Endothelial cell of umbilical vein (primary cell): ENCODE measurements around the gene RPS14. TPM values are rescaled to one million over a fixed set of nuclear protein-coding genes. Genes with fewer than 3 reads are reported as not detected.

ENCODE experiments used
- BruUV-seq: library from RNA; stranded (reverse); fragments of 400-500 nt; replicated peaks from 2 replicates; lab custom pipeline; 2021; lab: Mats Ljungman, UMichigan
- CTCF ChIA-PET: fragments of 300-600, 350-600 bp; sonication (Branson Sonifier 250); formaldehyde crosslinking; loops from one replicate; lab custom pipeline; 2021; ENCODE audit warnings: antibody characterized with exemption, inconsistent platforms; lab: Charles Lee
- POLR2A ChIA-PET: fragments of 300-600, 350-600 bp; sonication (Branson Sonifier 250); formaldehyde crosslinking; loops from one replicate; lab custom pipeline; 2021; ENCODE audit warnings: antibody characterized with exemption, inconsistent platforms; lab: Charles Lee
- DNase-seq: peaks from one replicate; pipeline ENCODE4 v3.0.0-alpha.2; 2011; ENCODE audit warnings: low read depth, low spot score
- FAIRE-seq: peaks from 2 replicates; lab custom pipeline; 2011; peaks lifted over from hg19 to GRCh38; lab: Jason Lieb, UNC
- H2AFZ ChIP-seq: 2 replicates; pipeline ENCODE4 v1.6.0; 2012; ENCODE audit warnings: low read depth, low read length, control low read depth, inconsistent platforms
- H3K27ac ChIP-seq: 2 replicates; pipeline ENCODE4 v1.5.1; 2011; ENCODE audit warnings: low read depth, mild to moderate bottlenecking, control low read depth, low read length, moderate library complexity; ENCODE audit not compliant: insufficient read depth
- H3K27me3 ChIP-seq, 2 experiments: 2 replicates each; pipeline versions ENCODE4 v1.6.0 to v1.6.1; 2011; ENCODE audit warnings: low read length in 2 of 2, mixed read lengths in 1 of 2; ENCODE audit not compliant: control insufficient read depth in 2 of 2, insufficient read depth in 2 of 2
- H3K36me3 ChIP-seq, 2 experiments: 2 replicates in 1 of 2; 3 replicates in 1 of 2; pipeline ENCODE4 v1.5.1; 2011; ENCODE audit warnings: low read length in 2 of 2, mild to moderate bottlenecking in 1 of 2, moderate library complexity in 1 of 2; ENCODE audit not compliant: control insufficient read depth in 2 of 2, insufficient read depth in 2 of 2; ENCODE audit errors: extremely low read depth in 1 of 2
- H3K4me1 ChIP-seq: 3 replicates; pipeline ENCODE4 v1.5.1; 2011; ENCODE audit warnings: mild to moderate bottlenecking, low read length; ENCODE audit not compliant: control insufficient read depth, insufficient read depth; ENCODE audit errors: extremely low read depth
- H3K4me2 ChIP-seq: 2 replicates; pipeline ENCODE4 v1.6.1; 2011; ENCODE audit warnings: low read length, control low read depth, mixed read lengths; ENCODE audit not compliant: insufficient read depth
- H3K4me3 ChIP-seq, 3 experiments: fragments of 200-600 bp in 1 of 3; sonication (generic), shearing (Covaris generic) in 1 of 3; replicated peaks in 1 of 3; 2 replicates each; pipeline ENCODE4 v1.5.1; 2011 to 2016; ENCODE audit warnings: control low read depth in 3 of 3, low read length in 3 of 3, mild to moderate bottlenecking in 2 of 3, inconsistent platforms in 1 of 3, low read depth in 1 of 3, moderate library complexity in 1 of 3; ENCODE audit not compliant: insufficient read depth in 1 of 3
- H3K79me2 ChIP-seq: 2 replicates; pipeline ENCODE4 v1.6.0; 2012; ENCODE audit warnings: low read length, inconsistent platforms; ENCODE audit not compliant: control insufficient read depth, insufficient read depth
- H3K9ac ChIP-seq: replicated peaks from 2 replicates; pipeline ENCODE3; 2011; ENCODE audit warnings: low read length, control low read depth; ENCODE audit not compliant: insufficient read depth; ENCODE audit errors: extremely low read depth
- H3K9me1 ChIP-seq: replicated peaks from 3 replicates; pipeline ENCODE4 v1.6.0; 2011; ENCODE audit warnings: mild to moderate bottlenecking, low read length; ENCODE audit not compliant: control insufficient read depth, insufficient read depth; ENCODE audit errors: extremely low read depth
- H3K9me3 ChIP-seq: replicated peaks from 2 replicates; pipeline ENCODE4 v1.5.1; 2012; ENCODE audit warnings: low read length, inconsistent platforms; ENCODE audit not compliant: control insufficient read depth, insufficient read depth
- H4K20me1 ChIP-seq: replicated peaks from 2 replicates; pipeline ENCODE3; 2011; ENCODE audit warnings: mild to moderate bottlenecking, low read length; ENCODE audit not compliant: control insufficient read depth, insufficient read depth; ENCODE audit errors: extremely low read depth
- EZH2 ChIP-seq: IDR thresholded peaks from 2 replicates; pipeline ENCODE4 v1.6.1; 2012; ENCODE audit warnings: borderline replicate concordance, low read depth, mild to moderate bottlenecking, moderate library complexity, low read length, inconsistent platforms; ENCODE audit not compliant: severe bottlenecking
- FOS ChIP-seq: IDR thresholded peaks from 2 replicates; pipeline ENCODE4 v1.6.1; 2011; ENCODE audit warnings: mild to moderate bottlenecking, low read length, moderate library complexity, borderline replicate concordance; ENCODE audit not compliant: insufficient read depth
- JUN ChIP-seq: IDR thresholded peaks from 2 replicates; pipeline ENCODE4 v1.6.1; 2011; ENCODE audit warnings: borderline replicate concordance, low read depth; ENCODE audit not compliant: insufficient read length, insufficient read depth
- MYC ChIP-seq: IDR thresholded peaks from one replicate; pipeline ENCODE4 v1.6.1; 2011; ENCODE audit warnings: mild to moderate bottlenecking, low read depth, low read length
- POLR2A ChIP-seq: IDR thresholded peaks from 2 replicates; pipeline ENCODE4 v1.6.1; 2012; ENCODE audit warnings: low read depth, mild to moderate bottlenecking, control low read depth, low read length
- POLR2AphosphoS5 ChIP-seq: IDR thresholded peaks from 2 replicates; pipeline ENCODE4 v1.6.1; 2012; ENCODE audit warnings: low read depth, mild to moderate bottlenecking, control low read depth, low read length, moderate library complexity; ENCODE audit not compliant: insufficient read depth
- dilution Hi-C: fragments of 300-500 bp; cut with MboI; formaldehyde crosslinking; loops from one replicate; pipeline ENCODE4 v1.15.0; 2019; ENCODE audit warnings: low sequenced_read_pairs; ENCODE audit not compliant: extremely low pct_ligation_motif_present
- intact Hi-C: fragments of 100-400 bp; cut with micrococcal nuclease; formaldehyde crosslinking; loops from one replicate; pipeline ENCODE4 v1.10.0; 2022
- polyA plus RNA-seq, 4 experiments: library from polyadenylated mRNA; depleted of rRNA in 3 of 4; stranded (reverse) in 3 of 4; unstranded in 1 of 4; fragments of >200 nt; gene quantifications; 2 replicates each; pipeline versions ENCODE4 v1.2.1 to v1.2.3, GENCODE V29; 2011 to 2012; ENCODE audit warnings: missing spikeins in 1 of 4
- total RNA-seq: library from RNA; stranded (reverse); gene quantifications from 2 replicates; pipeline ENCODE4 v1.2.3, GENCODE V29; 2021
- TF ChIP-seq, protein P1 (sequence below), 2 donors: IDR thresholded peaks; 1 replicate in 1 of 2; 2 replicates in 1 of 2; pipeline ENCODE4 v1.5.1; 2011; ENCODE audit warnings: low read length in 2 of 2, mild to moderate bottlenecking in 2 of 2, moderate library complexity in 2 of 2, control low read depth in 1 of 2, inconsistent platforms in 1 of 2, low read depth in 1 of 2; ENCODE audit not compliant: insufficient read depth in 1 of 2; ENCODE audit errors: extremely low read depth in 1 of 2
- TF ChIP-seq, protein P2 (sequence below): IDR thresholded peaks from 2 replicates; pipeline ENCODE4 v1.6.1; 2011; ENCODE audit not compliant: insufficient read depth, insufficient read length

The RPS14 gene
- total and polyA plus RNA-seq, 2 donors (not counting 3 experiments of a cell fraction or from before 2014, with no cell fraction given), result 1,852 to 5,521 TPM

DNA sequence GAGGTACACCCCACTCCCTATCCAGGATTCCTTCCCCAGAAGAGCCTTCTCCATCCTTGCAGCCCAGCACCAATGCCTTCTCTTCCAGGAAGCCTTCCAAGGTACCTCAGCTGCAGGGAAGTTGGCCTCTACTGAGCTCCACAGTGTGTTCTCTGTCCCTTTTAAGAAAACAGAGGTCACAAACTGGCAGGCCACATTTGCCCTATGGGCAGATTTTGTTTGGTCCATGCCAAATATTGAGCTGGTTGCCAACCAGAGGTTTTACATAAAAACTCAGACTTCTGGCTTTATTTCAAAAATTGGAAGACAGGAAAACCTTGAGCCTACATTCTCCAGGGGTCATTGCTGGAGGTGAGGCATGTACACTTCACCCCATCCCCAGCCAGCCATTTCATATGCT lies 49.4 kb upstream of the RPS14 start:
- Histone ChIP-seq H3K9me3 (no peaks in the 10 kb centered on the region), H3K4me1 (peaks cover 25% of the 10 kb centered on the region), H2AFZ (no peak overlapping the region), H4K20me1 (no peaks in the 10 kb centered on the region), H3K4me3 (no peak overlapping the region), H3K79me2 (peaks cover 49% of the 10 kb centered on the region), H3K9ac (no peak overlapping the region), H3K27me3 (no peaks in the 10 kb centered on the region), H3K4me2 (no peak overlapping the region), H3K9me1 (no peaks in the 10 kb centered on the region), H3K36me3 (peaks cover 0 to 3% of the 10 kb centered on the region in 2 experiments), H3K27ac (no peak overlapping the region)
- FAIRE-seq (no peak), DNase-seq (no peak)
- dilution Hi-C loops, result no loop called here
- intact Hi-C loops, result no loop called here
- POLR2A ChIA-PET, result no interaction called here
- CTCF ChIA-PET, result interaction anchor here (6.2 kb wide), 1 partner anchor 13 kb away, joined by 70 read pairs; the partner anchor contains the start of gene NDST1
- TF ChIP-seq, protein P1, sequence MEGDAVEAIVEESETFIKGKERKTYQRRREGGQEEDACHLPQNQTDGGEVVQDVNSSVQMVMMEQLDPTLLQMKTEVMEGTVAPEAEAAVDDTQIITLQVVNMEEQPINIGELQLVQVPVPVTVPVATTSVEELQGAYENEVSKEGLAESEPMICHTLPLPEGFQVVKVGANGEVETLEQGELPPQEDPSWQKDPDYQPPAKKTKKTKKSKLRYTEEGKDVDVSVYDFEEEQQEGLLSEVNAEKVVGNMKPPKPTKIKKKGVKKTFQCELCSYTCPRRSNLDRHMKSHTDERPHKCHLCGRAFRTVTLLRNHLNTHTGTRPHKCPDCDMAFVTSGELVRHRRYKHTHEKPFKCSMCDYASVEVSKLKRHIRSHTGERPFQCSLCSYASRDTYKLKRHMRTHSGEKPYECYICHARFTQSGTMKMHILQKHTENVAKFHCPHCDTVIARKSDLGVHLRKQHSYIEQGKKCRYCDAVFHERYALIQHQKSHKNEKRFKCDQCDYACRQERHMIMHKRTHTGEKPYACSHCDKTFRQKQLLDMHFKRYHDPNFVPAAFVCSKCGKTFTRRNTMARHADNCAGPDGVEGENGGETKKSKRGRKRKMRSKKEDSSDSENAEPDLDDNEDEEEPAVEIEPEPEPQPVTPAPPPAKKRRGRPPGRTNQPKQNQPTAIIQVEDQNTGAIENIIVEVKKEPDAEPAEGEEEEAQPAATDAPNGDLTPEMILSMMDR (IDR thresholded peaks at IDR 0.05; ENCODE audit: extremely low read depth in 1 of 2, insufficient read depth in 1 of 2, low read depth in 1 of 2, low read length in 2 of 2), result no peak
- TF ChIP-seq EZH2 (no peak), POLR2A (no peak), POLR2AphosphoS5 (no peak), JUN (no peak), MYC (no peak)
- no TSS peak for BruUV-seq

DNA sequence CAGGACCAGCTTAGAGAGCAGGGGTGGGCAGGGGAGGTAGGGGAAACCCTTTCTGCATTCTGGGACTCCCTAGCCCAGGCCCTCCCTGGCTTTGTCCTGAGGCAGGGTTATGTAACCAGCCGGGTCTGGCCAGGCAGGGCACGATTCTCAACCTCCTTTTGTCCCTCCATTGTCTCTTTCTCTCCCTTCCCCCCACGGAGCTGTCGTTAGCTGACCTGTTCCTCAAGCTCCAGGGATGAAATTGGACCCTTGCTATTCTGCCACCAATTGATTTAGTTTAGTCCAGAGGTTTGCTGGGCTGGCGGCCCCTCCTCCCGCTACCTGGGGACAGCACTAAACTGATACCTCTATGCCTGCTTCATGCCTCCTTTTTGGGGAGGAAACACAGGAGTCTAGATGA lies 49.0 kb upstream of the RPS14 start:
- FAIRE-seq, result no peak
- H3K36me3 ChIP-seq, result peaks cover 0 to 3% of the 10 kb centered on the region in 2 experiments
- no peaks in the 10 kb centered on the region for H3K27me3 ChIP-seq
- no peaks in the 10 kb centered on the region for H4K20me1 ChIP-seq
- intact Hi-C loops (no loop called here), dilution Hi-C loops (no loop called here)
- no peaks in the 10 kb centered on the region for H3K9me1 ChIP-seq
- CTCF ChIA-PET, result interaction anchor here (1.3 to 6.2 kb wide), 6 partner anchors 9 to 46 kb away, joined by 3 to 70 read pairs (median 6); partner anchors contain the start of gene NDST1
- H3K4me2 ChIP-seq, result no peak overlapping the region
- H2AFZ ChIP-seq, result no peak overlapping the region
- peaks cover 25% of the 10 kb centered on the region for H3K4me1 ChIP-seq
- TF ChIP-seq FOS (no peak), JUN (no peak), POLR2A (no peak), MYC (no peak)
- TF ChIP-seq, protein P2, sequence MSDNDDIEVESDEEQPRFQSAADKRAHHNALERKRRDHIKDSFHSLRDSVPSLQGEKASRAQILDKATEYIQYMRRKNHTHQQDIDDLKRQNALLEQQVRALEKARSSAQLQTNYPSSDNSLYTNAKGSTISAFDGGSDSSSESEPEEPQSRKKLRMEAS, result no peak
- no peak overlapping the region for H3K4me3 ChIP-seq
- no peaks in the 10 kb centered on the region for H3K9me3 ChIP-seq
- no peak overlapping the region for H3K27ac ChIP-seq
- BruUV-seq, result no TSS peak
- peaks cover 48% of the 10 kb centered on the region for H3K79me2 ChIP-seq
- no peak overlapping the region for H3K9ac ChIP-seq
- POLR2A ChIA-PET, result no interaction called here
- no peak for DNase-seq
